K562 (cell line): ENCODE measurements around the gene HOXA10. TPM values are rescaled to one million over a fixed set of nuclear protein-coding genes. Genes with fewer than 3 reads are reported as not detected.

Experiments
- ATAC-seq: fragments of 200-7000 bp; cut with Tn5 transposase; 3 replicates; pipeline ENCODE4 v1.9.1; 2020; ENCODE audit warnings: moderate library complexity
- BruUV-seq: library from RNA; stranded (reverse); fragments of 400-500 nt; replicated peaks from 2 replicates; lab custom pipeline; 2021; lab: Mats Ljungman, UMichigan
- CTCF ChIA-PET: fragments of 300-600 bp; formaldehyde crosslinking; extraction: SDS; loops from one replicate; lab custom pipeline; 2021; ENCODE audit warnings: low intra/inter-chr PET ratio; lab: Yijun Ruan, JAX
- POLR2A ChIA-PET: fragments of 300-600, 350-650 bp; sonication (Branson Sonifier 250); formaldehyde crosslinking; extraction: SDS; loops from one replicate; lab custom pipeline; 2021; ENCODE audit warnings: antibody characterized with exemption, inconsistent platforms; lab: Yijun Ruan, JAX
- DNase-seq, 4 experiments: peaks; one replicate each; pipeline versions ENCODE4 v3.0.0 to v3.0.0-alpha.2; 2011 to 2018; ENCODE audit warnings: low spot score in 3 of 4, mixed read lengths in 3 of 4; ENCODE audit errors: extremely low read depth in 1 of 4
- FAIRE-seq: peaks from 2 replicates; lab custom pipeline; 2011; peaks lifted over from hg19 to GRCh38; lab: Jason Lieb, UNC
- H2AFZ ChIP-seq: 2 replicates; pipeline ENCODE4 v1.6.0; 2011; ENCODE audit warnings: low read depth, low read length, control low read depth, inconsistent platforms
- H3K27ac ChIP-seq: fragments of 200-600 bp; 3 replicates; pipeline ENCODE4 v1.8.0; 2011; ENCODE audit warnings: low read depth, mild to moderate bottlenecking, control low read depth, inconsistent platforms, low read length, moderate library complexity, mixed read lengths; ENCODE audit errors: extremely low read depth
- H3K27me3 ChIP-seq, 2 experiments: fragments of 300-600 bp in 1 of 2; 2 replicates in 1 of 2; 3 replicates in 1 of 2; pipeline versions ENCODE4 v1.6.0 to v1.8.0; 2011; ENCODE audit warnings: inconsistent platforms in 2 of 2, low read length in 2 of 2, mild to moderate bottlenecking in 1 of 2, mixed read lengths in 1 of 2, moderate library complexity in 1 of 2; ENCODE audit not compliant: control insufficient read depth in 2 of 2, insufficient read depth in 2 of 2
- H3K36me3 ChIP-seq: fragments of 300-600 bp; 3 replicates; pipeline ENCODE4 v1.8.0; 2011; ENCODE audit warnings: mild to moderate bottlenecking, low read length, inconsistent platforms; ENCODE audit not compliant: control insufficient read depth, insufficient read depth
- H3K4me1 ChIP-seq, 2 experiments: fragments of 200-600 bp in 1 of 2; replicated peaks in 1 of 2; 2 replicates in 1 of 2; 3 replicates in 1 of 2; pipeline versions ENCODE4 v1.5.1 to v1.8.0; 2011; ENCODE audit warnings: inconsistent platforms in 2 of 2, low read length in 2 of 2, mild to moderate bottlenecking in 1 of 2, mixed read lengths in 1 of 2, moderate library complexity in 1 of 2; ENCODE audit not compliant: control insufficient read depth in 2 of 2, insufficient read depth in 2 of 2
- H3K4me2 ChIP-seq: 2 replicates; pipeline ENCODE4 v1.6.1; 2011; ENCODE audit warnings: low read length, control low read depth, inconsistent platforms, mixed read lengths; ENCODE audit not compliant: insufficient read depth
- H3K4me3 ChIP-seq: fragments of 200-600 bp; sonication (generic), shearing (Covaris generic); 2 replicates; pipeline ENCODE4 v1.5.1; 2016; ENCODE audit warnings: control low read depth, inconsistent platforms
- H3K79me2 ChIP-seq: fragments of 200-600 bp; 3 replicates; pipeline ENCODE4 v1.8.0; 2011; ENCODE audit warnings: low read length, inconsistent platforms; ENCODE audit not compliant: control insufficient read depth, insufficient read depth
- H3K9ac ChIP-seq, 2 experiments: 2 replicates each; pipeline versions ENCODE4 v1.6.0 to v1.6.1; 2011; ENCODE audit warnings: low read depth in 2 of 2, low read length in 2 of 2, control low read depth in 1 of 2, inconsistent platforms in 1 of 2, mild to moderate bottlenecking in 1 of 2, mixed read lengths in 1 of 2; ENCODE audit not compliant: insufficient read depth in 1 of 2
- H3K9me1 ChIP-seq: one replicate; pipeline ENCODE4 v1.6.0; 2011; ENCODE audit warnings: inconsistent platforms, mild to moderate bottlenecking, low read length, moderate library complexity; ENCODE audit not compliant: control insufficient read depth, insufficient read depth
- H3K9me3 ChIP-seq: replicated peaks from 2 replicates; pipeline ENCODE4 v1.5.1; 2011; ENCODE audit warnings: low read depth, low read length, inconsistent platforms; ENCODE audit not compliant: control insufficient read depth, insufficient read depth
- H4K20me1 ChIP-seq: replicated peaks from 2 replicates; pipeline ENCODE4 v1.6.1; 2011; ENCODE audit warnings: low read length, inconsistent platforms, mixed read lengths; ENCODE audit not compliant: control insufficient read depth, insufficient read depth
- KDM2B ChIP-seq: fragments of 250-450 bp; sonication (Bioruptor Pico); IDR thresholded peaks from 2 replicates; pipeline ENCODE4 v1.8.0; 2021; ENCODE audit warnings: mild to moderate bottlenecking, moderate library complexity
- NR2C2 ChIP-seq, 2 experiments: fragments of 200-800 bp in 1 of 2; sonication (Bioruptor generic) in 1 of 2; sonication (generic) in 1 of 2; formaldehyde crosslinking in 1 of 2; IDR thresholded peaks; 2 replicates each; pipeline versions ENCODE4 v1.6.1 to v1.8.0; 2016 to 2022; ENCODE audit warnings: mild to moderate bottlenecking in 1 of 2, missing compliant biosample characterization in 1 of 2, missing genetic modification characterization in 1 of 2, missing genetic modification reagents in 1 of 2
- SMAD3 ChIP-seq: fragments of 450-650 bp; formaldehyde crosslinking; conservative IDR thresholded peaks from 2 replicates; pipeline ENCODE4 v1.4.0; 2020; ENCODE audit warnings: mild to moderate bottlenecking
- ZBTB17 ChIP-seq: fragments of 450-650 bp; formaldehyde crosslinking; IDR thresholded peaks from 2 replicates; pipeline ENCODE4 v1.4.0; 2020; ENCODE audit warnings: mild to moderate bottlenecking
- WGBS: fragments of 100-300 bp; shearing (Covaris generic); methylation state at CpG from one replicate; pipeline ENCODE4 v1.1.6; 2016; ENCODE audit warnings: low coverage, mixed read lengths; ENCODE audit not compliant: insufficient coverage; ENCODE audit errors: missing lambda C conversion rate; 5-methylcytosine and 5-hydroxymethylcytosine counted together
- in situ Hi-C: fragments of 300-500 bp; cut with MboI; formaldehyde crosslinking; loops from 4 replicates; pipeline ENCODE4 v1.15.0; 2018; ENCODE audit warnings: inconsistent platforms, mixed read lengths
- intact Hi-C: fragments of 100-400 bp; cut with micrococcal nuclease; formaldehyde crosslinking; loops from 2 replicates; pipeline ENCODE4 v1.14.2; 2022
- polyA plus RNA-seq, 8 experiments: library from polyadenylated mRNA; depleted of rRNA in 4 of 8; stranded (reverse) in 5 of 8; unstranded in 3 of 8; fragments of >200 nt; fragmentation: Nextera tagmentation in 2 of 8; fragmentation: Illumina TruSeq in 1 of 8; extraction: Ambion mirVana in 2 of 8; extraction: Trizol in 1 of 8; gene quantifications; 2 replicates each; pipeline versions ENCODE4 v1.2.1 to v1.2.3, GENCODE V29; 2011 to 2014; ENCODE audit warnings: inconsistent platforms in 1 of 8, missing spikeins in 1 of 8
- total RNA-seq, 7 experiments: library from RNA; depleted of rRNA in 6 of 7; stranded (reverse); fragments of >200 nt in 6 of 7; fragmentation: Illumina TruSeq in 2 of 7; extraction: Trizol in 2 of 7; gene quantifications; 2 replicates each; pipeline versions ENCODE4 v1.2.1 to v1.2.3, GENCODE V29; 2011 to 2021; ENCODE audit warnings: low replicate concordance in 1 of 7
- TF ChIP-seq, protein P1 (sequence below): fragments of 450-650 bp; formaldehyde crosslinking; IDR thresholded peaks from 2 replicates; pipeline ENCODE4 v1.4.0; 2020; ENCODE audit warnings: mild to moderate bottlenecking, moderate library complexity
- TF ChIP-seq, protein P2 (sequence below), 2 experiments: fragments of 450-650 bp; conservative IDR thresholded peaks; 2 replicates each; pipeline ENCODE4 v1.6.1; 2017; ENCODE audit warnings: mild to moderate bottlenecking in 2 of 2, moderate library complexity in 2 of 2
- TF ChIP-seq, protein P3 (sequence below): fragments of 150-350 bp; conservative IDR thresholded peaks from 2 replicates; pipeline ENCODE4 v1.6.1; 2014; ENCODE audit warnings: low read length

The HOXA10 gene
- total and polyA plus RNA-seq, 9 of the 15 experiments (the other 6 are each of a cell fraction or from before 2014, with no cell fraction given): not detected

DNA sequence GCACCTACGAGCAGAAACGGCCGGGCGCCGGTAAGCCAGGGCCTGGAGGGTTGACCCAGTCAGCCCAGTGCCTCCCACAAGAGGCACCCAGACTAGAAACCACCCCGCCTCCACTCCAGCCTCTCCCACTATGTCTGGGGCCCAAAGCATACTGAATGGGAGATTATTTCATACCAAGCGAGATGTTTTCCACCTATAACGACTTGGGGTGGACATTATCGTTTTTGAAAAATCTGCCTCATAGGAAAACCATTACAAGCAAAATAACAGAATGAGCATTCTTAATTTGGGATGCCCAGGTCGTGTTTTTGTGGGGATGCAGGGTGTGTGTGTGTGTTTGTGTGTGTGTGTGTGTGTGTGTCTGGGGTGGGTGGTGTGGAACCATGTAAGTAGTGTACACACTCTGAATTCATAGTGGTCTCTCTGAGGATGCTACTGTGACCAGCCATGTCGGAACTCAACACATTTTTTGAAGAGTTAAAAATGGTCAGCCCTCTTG, 28.2 kb downstream of the HOXA10 start:
- POLR2A ChIA-PET: no interaction called here

More for the DNA sequence above, 28.2 kb downstream of the HOXA10 start:
- FAIRE-seq (no peak), DNase-seq (no peak), ATAC-seq (no peak)
- in situ Hi-C loops (loop anchor here (10.0 kb wide), 1 partner anchor 291 kb away; no protein-coding TSS in a partner anchor), intact Hi-C loops (no loop called here)
- Histone ChIP-seq H3K79me2 (no peaks in the 10 kb centered on the region), H3K9me1 (no peaks in the 10 kb centered on the region), H3K9ac (no peak overlapping the region), H3K27ac (no peak overlapping the region), H3K36me3 (no peaks in the 10 kb centered on the region), H2AFZ (no peak overlapping the region), H3K4me1 (peaks cover 0 to 22% of the 10 kb centered on the region in 2 experiments; a peak in 2 of 5 replicates), H4K20me1 (no peaks in the 10 kb centered on the region), H3K27me3 (peaks cover 32 to 87% of the 10 kb centered on the region in 2 experiments), H3K4me2 (no peak overlapping the region), H3K4me3 (no peak overlapping the region), H3K9me3 (no peaks in the 10 kb centered on the region)
- BruUV-seq: no TSS peak
- 0% methylated on average over 11 of the region's 11 CpGs for WGBS
- CTCF ChIA-PET: no interaction called here
- no peak for TF ChIP-seq KDM2B (CRISPR knock-in tag)
- TF ChIP-seq, protein P1, sequence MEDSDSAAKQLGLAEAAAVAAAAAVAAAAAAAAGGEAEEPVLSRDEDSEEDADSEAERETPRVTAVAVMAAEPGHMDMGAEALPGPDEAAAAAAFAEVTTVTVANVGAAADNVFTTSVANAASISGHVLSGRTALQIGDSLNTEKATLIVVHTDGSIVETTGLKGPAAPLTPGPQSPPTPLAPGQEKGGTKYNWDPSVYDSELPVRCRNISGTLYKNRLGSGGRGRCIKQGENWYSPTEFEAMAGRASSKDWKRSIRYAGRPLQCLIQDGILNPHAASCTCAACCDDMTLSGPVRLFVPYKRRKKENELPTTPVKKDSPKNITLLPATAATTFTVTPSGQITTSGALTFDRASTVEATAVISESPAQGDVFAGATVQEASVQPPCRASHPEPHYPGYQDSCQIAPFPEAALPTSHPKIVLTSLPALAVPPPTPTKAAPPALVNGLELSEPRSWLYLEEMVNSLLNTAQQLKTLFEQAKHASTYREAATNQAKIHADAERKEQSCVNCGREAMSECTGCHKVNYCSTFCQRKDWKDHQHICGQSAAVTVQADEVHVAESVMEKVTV: no peak
- TF ChIP-seq, protein P2, sequence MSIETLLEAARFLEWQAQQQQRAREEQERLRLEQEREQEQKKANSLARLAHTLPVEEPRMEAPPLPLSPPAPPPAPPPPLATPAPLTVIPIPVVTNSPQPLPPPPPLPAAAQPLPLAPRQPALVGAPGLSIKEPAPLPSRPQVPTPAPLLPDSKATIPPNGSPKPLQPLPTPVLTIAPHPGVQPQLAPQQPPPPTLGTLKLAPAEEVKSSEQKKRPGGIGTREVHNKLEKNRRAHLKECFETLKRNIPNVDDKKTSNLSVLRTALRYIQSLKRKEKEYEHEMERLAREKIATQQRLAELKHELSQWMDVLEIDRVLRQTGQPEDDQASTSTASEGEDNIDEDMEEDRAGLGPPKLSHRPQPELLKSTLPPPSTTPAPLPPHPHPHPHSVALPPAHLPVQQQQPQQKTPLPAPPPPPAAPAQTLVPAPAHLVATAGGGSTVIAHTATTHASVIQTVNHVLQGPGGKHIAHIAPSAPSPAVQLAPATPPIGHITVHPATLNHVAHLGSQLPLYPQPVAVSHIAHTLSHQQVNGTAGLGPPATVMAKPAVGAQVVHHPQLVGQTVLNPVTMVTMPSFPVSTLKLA (conservative IDR thresholded peaks at IDR 0.05): no peak
- TF ChIP-seq NR2C2 (CRISPR knock-in tag; IDR thresholded peaks at IDR 0.05): no peak
- TF ChIP-seq NR2C2 (tag; IDR thresholded peaks at IDR 0.05): no peak
- TF ChIP-seq SMAD3 (CRISPR knock-in tag): no peak
- TF ChIP-seq, protein P3, sequence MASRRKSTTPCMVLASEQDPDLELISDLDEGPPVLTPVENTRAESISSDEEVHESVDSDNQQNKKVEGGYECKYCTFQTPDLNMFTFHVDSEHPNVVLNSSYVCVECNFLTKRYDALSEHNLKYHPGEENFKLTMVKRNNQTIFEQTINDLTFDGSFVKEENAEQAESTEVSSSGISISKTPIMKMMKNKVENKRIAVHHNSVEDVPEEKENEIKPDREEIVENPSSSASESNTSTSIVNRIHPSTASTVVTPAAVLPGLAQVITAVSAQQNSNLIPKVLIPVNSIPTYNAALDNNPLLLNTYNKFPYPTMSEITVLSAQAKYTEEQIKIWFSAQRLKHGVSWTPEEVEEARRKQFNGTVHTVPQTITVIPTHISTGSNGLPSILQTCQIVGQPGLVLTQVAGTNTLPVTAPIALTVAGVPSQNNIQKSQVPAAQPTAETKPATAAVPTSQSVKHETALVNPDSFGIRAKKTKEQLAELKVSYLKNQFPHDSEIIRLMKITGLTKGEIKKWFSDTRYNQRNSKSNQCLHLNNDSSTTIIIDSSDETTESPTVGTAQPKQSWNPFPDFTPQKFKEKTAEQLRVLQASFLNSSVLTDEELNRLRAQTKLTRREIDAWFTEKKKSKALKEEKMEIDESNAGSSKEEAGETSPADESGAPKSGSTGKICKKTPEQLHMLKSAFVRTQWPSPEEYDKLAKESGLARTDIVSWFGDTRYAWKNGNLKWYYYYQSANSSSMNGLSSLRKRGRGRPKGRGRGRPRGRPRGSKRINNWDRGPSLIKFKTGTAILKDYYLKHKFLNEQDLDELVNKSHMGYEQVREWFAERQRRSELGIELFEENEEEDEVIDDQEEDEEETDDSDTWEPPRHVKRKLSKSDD: no peak
- no peak for TF ChIP-seq ZBTB17 (CRISPR knock-in tag)
